Tibial artery (tissue), 4 donors: ENCODE results near the gene ITPK1.

ENCODE experiments used
- DNase-seq, 2 donors: peaks; one replicate each; pipeline ENCODE4 v3.0.0-alpha.2; 2019
- H3K27ac ChIP-seq, 2 donors: fragments of 200-600 bp; sonication (generic) in 1 of 2; 1 replicate in 1 of 2; 2 replicates in 1 of 2; pipeline ENCODE4 v1.5.1; 2018 to 2019; ENCODE audit warnings: mild to moderate bottlenecking in 1 of 2
- H3K27me3 ChIP-seq, 2 donors: fragments of 200-600 bp; sonication (generic) in 1 of 2; one replicate each; pipeline versions ENCODE4 v1.5.1 to v1.6.0; 2016 to 2019
- H3K36me3 ChIP-seq, 3 donors: fragments of 200-600 bp; sonication (generic) in 2 of 3; one replicate each; pipeline ENCODE4 v1.5.1; 2016 to 2019; ENCODE audit warnings: mild to moderate bottlenecking in 2 of 3
- H3K4me1 ChIP-seq, 4 donors: fragments of 200-600 bp; sonication (generic) in 2 of 4; 1 replicate in 3 of 4; 2 replicates in 1 of 4; pipeline ENCODE4 v1.5.1; 2016 to 2019
- H3K4me3 ChIP-seq, 2 donors: fragments of 200-600 bp; sonication (generic) in 1 of 2; 1 replicate in 1 of 2; 2 replicates in 1 of 2; pipeline ENCODE4 v1.5.1; 2018 to 2019; ENCODE audit warnings: mild to moderate bottlenecking in 2 of 2
- H3K9me3 ChIP-seq, 3 donors: fragments of 200-600 bp; sonication (generic) in 1 of 3; one replicate each; pipeline ENCODE4 v1.5.1; 2016 to 2019
- CTCF ChIP-seq, 2 experiments: fragments of 200-600 bp in 1 of 2; fragments of 450-650 bp in 1 of 2; IDR thresholded peaks; one replicate each; pipeline ENCODE4 v1.5.1; 2017 to 2019; ENCODE audit warnings: antibody characterized with exemption in 2 of 2, mild to moderate bottlenecking in 1 of 2, moderate library complexity in 1 of 2
- intact Hi-C: fragments of 100-400 bp; cut with DNase I; formaldehyde crosslinking; loops from one replicate; pipeline ENCODE4 v1.15.0; 2023; ENCODE audit warnings: low total_unique reads

ITPK1 gene

GRCh38 chr14:93104961-93105360, 10.8 kb downstream of the ITPK1 start:
- H3K9me3 ChIP-seq = no peaks in the 10 kb centered on the region
- intact Hi-C loops = no loop called here
- no peak for DNase-seq
- peaks cover 0 to 38% (median 19%) of the 10 kb centered on the region in 4 donors for H3K4me1 ChIP-seq
- no peak overlapping the region for H3K27ac ChIP-seq
- no peaks in the 10 kb centered on the region for H3K27me3 ChIP-seq
- TF ChIP-seq CTCF (IDR thresholded peaks at IDR 0.05) = no peak
- no peaks in the 10 kb centered on the region for H3K36me3 ChIP-seq
- H3K4me3 ChIP-seq = no peak overlapping the region

- no peak for TF ChIP-seq CTCF (IDR thresholded peaks at IDR 0.05)
- no peak for DNase-seq
- Histone ChIP-seq H3K36me3 (no peaks in the 10 kb centered on the region), H3K27me3 (no peaks in the 10 kb centered on the region), H3K4me3 (no peak overlapping the region), H3K4me1 (peaks cover 0 to 38% (median 19%) of the 10 kb centered on the region in 4 donors), H3K9me3 (no peaks in the 10 kb centered on the region), H3K27ac (no peak overlapping the region)
- intact Hi-C loops = no loop called here
Observed at GRCh38 chr14:93103392-93104080, 12.2 kb downstream of the ITPK1 start.

- Histone ChIP-seq H3K4me3 (no peak overlapping the region), H3K27me3 (no peaks in the 10 kb centered on the region), H3K9me3 (no peaks in the 10 kb centered on the region), H3K27ac (no peak overlapping the region), H3K4me1 (peaks cover 0 to 37% (median 21%) of the 10 kb centered on the region in 4 donors), H3K36me3 (no peaks in the 10 kb centered on the region)
- intact Hi-C loops = no loop called here
- no peak for TF ChIP-seq CTCF (IDR thresholded peaks at IDR 0.05)
- DNase-seq = no peak
Observed at GRCh38 chr14:93102141-93102540, 13.6 kb downstream of the ITPK1 start.

GRCh38 chr14:93101181-93101580, 14.5 kb downstream of the ITPK1 start:
- intact Hi-C loops = no loop called here
- no peak for TF ChIP-seq CTCF (IDR thresholded peaks at IDR 0.05)
- H3K4me3 ChIP-seq = no peak overlapping the region
- DNase-seq = no peak
- H3K36me3 ChIP-seq = no peaks in the 10 kb centered on the region
- peaks cover 0 to 37% (median 24%) of the 10 kb centered on the region in 4 donors for H3K4me1 ChIP-seq
- H3K27ac ChIP-seq = no peak overlapping the region
- no peaks in the 10 kb centered on the region for H3K9me3 ChIP-seq
- H3K27me3 ChIP-seq = no peaks in the 10 kb centered on the region

- TF ChIP-seq CTCF (IDR thresholded peaks at IDR 0.05) = no peak
- DNase-seq = no peak
- intact Hi-C loops = no loop called here
- Histone ChIP-seq H3K27me3 (no peaks in the 10 kb centered on the region), H3K9me3 (no peaks in the 10 kb centered on the region), H3K27ac (no peak overlapping the region), H3K36me3 (no peaks in the 10 kb centered on the region), H3K4me1 (peaks cover 0 to 34% (median 22%) of the 10 kb centered on the region in 4 donors), H3K4me3 (no peak overlapping the region)
Observed at GRCh38 chr14:93100570-93100969, 15.2 kb downstream of the ITPK1 start.
